ENCODE measurements around the gene WDR49. TPM values are rescaled to one million over a fixed set of nuclear protein-coding genes. Genes with fewer than 3 reads are reported as not detected.
"Not testable (repeated sequence)": the region's sequence is repeated elsewhere in the genome, so short reads cannot be mapped to it uniquely, and the experiment has no call there.

Gene WDR49
- total and polyA plus RNA-seq, 3 experiments from 2014 or later, result 0.35 to 0.74 TPM; not detected in 1

DNA sequence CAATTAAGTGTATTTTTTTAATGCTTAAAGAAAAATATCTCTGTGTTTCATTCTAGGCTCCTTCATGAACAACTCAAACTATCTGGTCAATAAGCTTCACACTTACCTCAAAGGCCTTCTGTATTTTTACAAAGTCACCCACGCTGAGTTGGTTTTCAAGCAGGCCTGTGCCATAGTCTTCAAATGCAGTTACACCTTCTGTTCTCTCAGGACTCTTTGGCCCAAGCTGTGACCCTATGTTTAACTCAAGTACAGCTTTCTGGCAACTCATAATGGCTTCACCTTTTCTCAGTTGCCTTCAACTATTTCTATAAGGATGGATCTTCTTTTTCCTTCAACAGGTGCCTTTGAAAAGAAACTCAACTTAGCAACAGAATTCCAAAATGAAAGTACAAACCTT lies 587 bp downstream of the WDR49 start:
- Histone ChIP-seq H3K27me3 (ENCODE audit: insufficient read depth, low read length, poor library complexity, severe bottlenecking) (no peaks in the 10 kb centered on the region), H3K27ac (ENCODE audit: low read depth, low read length) (no peak overlapping the region), H3K9me3 (ENCODE audit: low read length) (no peaks in the 10 kb centered on the region), H3K4me3 (ENCODE audit: low read length) (no peak overlapping the region), H3K36me3 (ENCODE audit: insufficient read depth, low read length) (no peaks in the 10 kb centered on the region), H3K4me1 (ENCODE audit: insufficient read depth, low read length) (no peaks in the 10 kb centered on the region)
- Mint-ChIP-seq H3K4me1 (peaks cover 6 to 14% (median 7%) of the 10 kb centered on the region in 3 donors), H3K36me3 (peaks cover 0 to 2% (median 0%) of the 10 kb centered on the region in 3 donors), H3K4me3 (no peak overlapping the region), H3K27me3 (peaks cover 4 to 11% of the 10 kb centered on the region in 2 donors), H3K27ac (no peak overlapping the region), H3K9me3 (no peaks in the 10 kb centered on the region)
- DNase-seq, result no peak
- POLR2A ChIA-PET, result no interaction called here
- CTCF ChIA-PET, result no interaction called here

DNA sequence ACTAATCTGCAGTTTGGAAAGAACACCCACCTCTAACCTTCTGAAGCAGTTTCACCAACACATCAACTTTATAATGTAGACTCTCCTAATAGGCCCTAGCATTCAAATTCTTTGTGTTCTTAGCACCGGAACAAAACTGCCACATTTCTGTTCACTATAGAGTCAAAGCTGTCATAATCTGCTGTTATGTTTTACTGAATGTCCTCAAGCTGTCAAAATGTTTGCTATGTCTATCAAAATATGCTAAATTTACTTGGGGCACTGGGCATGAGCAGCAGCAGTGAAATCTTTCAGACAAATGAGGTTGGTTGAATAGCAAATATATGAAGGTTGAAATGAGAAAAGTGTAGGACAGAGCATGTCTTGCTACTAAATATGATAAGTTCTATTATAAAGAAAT lies 1.9 kb downstream of the WDR49 start:
- H3K4me3 Mint-ChIP-seq, result no peak overlapping the region
- H3K27ac Mint-ChIP-seq, result no peak overlapping the region
- CTCF ChIA-PET, result no interaction called here

DNA sequence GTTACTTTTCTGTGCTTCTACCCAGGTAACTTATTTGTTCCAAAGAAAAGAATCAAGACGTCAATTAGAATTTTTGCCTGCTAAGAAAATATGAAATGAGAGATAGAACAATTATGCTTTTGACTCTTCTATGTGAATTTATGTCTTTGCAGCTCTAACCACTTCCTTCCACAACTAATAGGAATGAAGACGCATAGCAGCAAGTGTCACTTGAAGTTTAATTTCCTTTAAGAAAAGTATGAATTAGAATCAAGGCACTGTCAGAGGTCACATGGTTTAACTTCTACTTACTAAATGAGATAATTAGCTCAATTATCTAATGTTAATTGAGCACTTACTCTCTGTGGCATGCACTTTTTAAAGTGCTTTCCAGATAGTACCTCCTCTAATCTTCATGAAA lies 3.3 kb downstream of the WDR49 start:
- Histone ChIP-seq H3K9me3 (ENCODE audit: low read length) (no peaks in the 10 kb centered on the region), H3K36me3 (ENCODE audit: insufficient read depth, low read length) (no peaks in the 10 kb centered on the region), H3K27ac (ENCODE audit: low read depth, low read length) (no peak overlapping the region), H3K4me1 (ENCODE audit: insufficient read depth, low read length) (no peaks in the 10 kb centered on the region), H3K27me3 (ENCODE audit: insufficient read depth, low read length, poor library complexity, severe bottlenecking) (no peaks in the 10 kb centered on the region), H3K4me3 (ENCODE audit: low read length) (no peak overlapping the region)
- no peak overlapping the region for H3K4me3 Mint-ChIP-seq
- ChIA-PET CTCF (no interaction called here), POLR2A (no interaction called here)
- peaks cover 2 to 6% (median 3%) of the 10 kb centered on the region in 5 donors for H3K9me3 Mint-ChIP-seq
- H3K36me3 Mint-ChIP-seq, result peaks cover 0 to 2% (median 2%) of the 10 kb centered on the region in 3 donors
- peaks cover 0 to 1% of the 10 kb centered on the region in 2 donors for H3K27me3 Mint-ChIP-seq
- peaks cover 6 to 14% (median 7%) of the 10 kb centered on the region in 3 donors for H3K4me1 Mint-ChIP-seq
- H3K27ac Mint-ChIP-seq, result no peak overlapping the region
- no peak for DNase-seq

More for the DNA sequence above, 1.9 kb downstream of the WDR49 start:
- POLR2A ChIA-PET, result no interaction called here
- Mint-ChIP-seq H3K36me3 (peaks cover 0 to 2% (median 0%) of the 10 kb centered on the region in 3 donors), H3K9me3 (no peaks in the 10 kb centered on the region), H3K4me1 (peaks cover 6 to 14% (median 7%) of the 10 kb centered on the region in 3 donors), H3K27me3 (peaks cover 3 to 5% of the 10 kb centered on the region in 2 donors)
- Histone ChIP-seq H3K27me3 (ENCODE audit: insufficient read depth, low read length, poor library complexity, severe bottlenecking) (no peaks in the 10 kb centered on the region), H3K27ac (ENCODE audit: low read depth, low read length) (no peak overlapping the region), H3K9me3 (ENCODE audit: low read length) (no peaks in the 10 kb centered on the region), H3K36me3 (ENCODE audit: insufficient read depth, low read length) (no peaks in the 10 kb centered on the region), H3K4me3 (ENCODE audit: low read length) (no peak overlapping the region), H3K4me1 (ENCODE audit: insufficient read depth, low read length) (no peaks in the 10 kb centered on the region)
- DNase-seq, result no peak

DNA sequence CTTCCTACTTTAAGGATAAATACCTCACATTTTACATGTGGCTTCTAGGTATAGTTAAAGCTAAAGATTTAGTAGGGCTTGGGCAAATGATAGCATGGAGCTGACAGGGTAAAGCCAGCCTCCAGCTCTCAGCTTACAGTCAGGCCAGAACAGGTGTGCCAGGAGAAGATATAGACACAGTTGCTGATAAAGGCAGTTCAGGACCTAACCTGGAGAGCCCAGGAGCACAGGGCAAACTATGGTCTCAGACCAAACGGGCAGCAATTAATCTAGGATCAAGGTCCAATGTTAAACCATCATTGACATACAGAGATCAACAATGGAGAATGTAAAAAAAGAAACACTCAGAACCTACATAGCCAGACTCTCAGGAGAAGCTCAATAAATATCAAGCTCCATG lies 4.0 kb downstream of the WDR49 start:
- Mint-ChIP-seq H3K27ac (no peak overlapping the region), H3K27me3 (peaks cover 0 to 1% of the 10 kb centered on the region in 2 donors), H3K9me3 (peaks cover 3 to 7% (median 4%) of the 10 kb centered on the region in 5 donors), H3K4me3 (no peak overlapping the region), H3K4me1 (peaks cover 6 to 14% (median 7%) of the 10 kb centered on the region in 3 donors), H3K36me3 (peaks cover 0 to 3% (median 0%) of the 10 kb centered on the region in 3 donors)
- Histone ChIP-seq H3K9me3 (ENCODE audit: low read length) (no peaks in the 10 kb centered on the region), H3K4me1 (ENCODE audit: insufficient read depth, low read length) (no peaks in the 10 kb centered on the region), H3K36me3 (ENCODE audit: insufficient read depth, low read length) (no peaks in the 10 kb centered on the region), H3K27me3 (ENCODE audit: insufficient read depth, low read length, poor library complexity, severe bottlenecking) (no peaks in the 10 kb centered on the region), H3K27ac (ENCODE audit: low read depth, low read length) (no peak overlapping the region), H3K4me3 (ENCODE audit: low read length) (no peak overlapping the region)
- ChIA-PET POLR2A (no interaction called here), CTCF (no interaction called here)
- DNase-seq, result no peak

DNA sequence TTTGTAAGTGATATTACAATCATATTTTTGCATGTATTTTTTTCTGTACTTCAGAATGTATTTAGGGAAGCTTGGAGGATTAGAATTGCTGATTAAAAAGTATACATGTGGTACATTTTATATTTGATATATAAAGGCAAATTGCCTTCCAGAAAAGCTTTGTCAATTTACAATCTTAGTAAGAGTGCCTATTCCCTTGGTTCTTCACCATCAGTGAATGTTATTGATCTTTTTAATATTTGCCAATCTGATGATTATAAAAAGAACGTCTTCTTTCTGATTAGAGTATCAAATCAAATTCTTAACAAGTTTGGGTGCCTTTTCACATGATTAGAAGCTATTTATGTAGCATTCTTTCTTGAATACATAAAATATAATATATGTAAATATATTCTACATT lies 9.1 kb downstream of the WDR49 start:
- H3K27me3 ChIP-seq (ENCODE audit: insufficient read depth, low read length, poor library complexity, severe bottlenecking), result no peaks in the 10 kb centered on the region
- Mint-ChIP-seq H3K27ac (no peak overlapping the region), H3K4me3 (no peak overlapping the region), H3K4me1 (peaks cover 0 to 2% (median 0%) of the 10 kb centered on the region in 3 donors), H3K36me3 (peaks cover 0 to 9% (median 0%) of the 10 kb centered on the region in 3 donors), H3K27me3 (peaks cover 1 to 11% of the 10 kb centered on the region in 2 donors), H3K9me3 (peaks cover 8 to 20% (median 12%) of the 10 kb centered on the region in 5 donors)
- ChIA-PET CTCF (no interaction called here), POLR2A (no interaction called here)
- no peaks in the 10 kb centered on the region for H3K36me3 ChIP-seq (ENCODE audit: insufficient read depth, low read length)
- no peak for DNase-seq
- H3K27ac ChIP-seq (ENCODE audit: low read depth, low read length), result no peak overlapping the region
- H3K4me3 ChIP-seq (ENCODE audit: low read length), result no peak overlapping the region
- H3K4me1 ChIP-seq (ENCODE audit: insufficient read depth, low read length), result no peaks in the 10 kb centered on the region
- no peaks in the 10 kb centered on the region for H3K9me3 ChIP-seq (ENCODE audit: low read length)

DNA sequence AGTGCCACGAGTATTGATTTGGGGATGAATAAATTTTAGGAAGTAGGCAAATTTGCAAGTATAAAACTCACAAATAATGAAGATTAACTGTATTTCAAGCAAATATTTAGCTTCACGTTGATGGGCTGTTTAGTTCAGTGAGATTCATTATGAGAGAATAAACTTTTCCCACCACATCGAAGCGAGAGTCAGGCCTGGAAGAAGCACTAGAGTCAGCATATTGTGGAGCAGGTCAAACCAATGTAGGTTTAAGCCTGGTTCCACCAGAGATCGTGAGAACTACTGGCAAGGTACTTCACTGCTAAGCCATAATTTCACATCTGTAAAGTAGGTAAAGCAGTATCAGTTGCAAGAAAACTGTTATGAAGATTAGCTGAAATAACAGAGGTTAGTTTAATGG lies 22.3 kb downstream of the WDR49 start:
- CTCF ChIA-PET, result no interaction called here
- Histone ChIP-seq H3K27me3 (ENCODE audit: insufficient read depth, low read length, poor library complexity, severe bottlenecking) (no peaks in the 10 kb centered on the region), H3K4me1 (ENCODE audit: insufficient read depth, low read length) (no peaks in the 10 kb centered on the region), H3K9me3 (ENCODE audit: low read length) (no peaks in the 10 kb centered on the region), H3K27ac (ENCODE audit: low read depth, low read length) (no peak overlapping the region), H3K36me3 (ENCODE audit: insufficient read depth, low read length) (no peaks in the 10 kb centered on the region), H3K4me3 (ENCODE audit: low read length) (no peak overlapping the region)
- no peak for DNase-seq
- Mint-ChIP-seq H3K4me1 (no peaks in the 10 kb centered on the region), H3K4me3 (no peak overlapping the region), H3K27ac (no peak overlapping the region), H3K36me3 (no peaks in the 10 kb centered on the region), H3K9me3 (peaks cover 0 to 2% (median 0%) of the 10 kb centered on the region in 5 donors), H3K27me3 (peaks cover 1 to 6% of the 10 kb centered on the region in 2 donors)
- POLR2A ChIA-PET, result no interaction called here

DNA sequence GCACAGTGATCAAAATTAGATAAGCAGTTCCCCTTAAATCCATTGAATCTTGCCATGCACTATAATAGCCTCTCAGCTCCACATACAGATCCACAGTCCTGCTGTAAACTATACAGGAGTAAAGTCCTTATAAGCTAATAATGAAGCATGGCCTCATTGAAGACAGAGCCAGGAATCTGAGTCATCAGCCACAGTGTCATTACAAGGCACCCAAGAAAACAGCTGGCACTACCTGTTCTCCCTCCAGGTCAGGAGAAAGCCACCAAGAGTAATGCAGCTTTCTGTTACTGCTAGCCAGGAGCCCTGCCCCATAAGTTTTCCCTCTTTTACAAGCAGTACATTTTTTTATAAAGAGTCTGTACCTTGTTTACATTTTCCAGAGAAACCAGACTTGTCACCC lies 27.3 kb downstream of the WDR49 start:
- H3K36me3 ChIP-seq (ENCODE audit: insufficient read depth, low read length), result no peaks in the 10 kb centered on the region
- Mint-ChIP-seq H3K27ac (no peak overlapping the region), H3K4me1 (no peaks in the 10 kb centered on the region), H3K36me3 (no peaks in the 10 kb centered on the region), H3K9me3 (peaks cover 0 to 2% (median 0%) of the 10 kb centered on the region in 5 donors), H3K4me3 (no peak overlapping the region), H3K27me3 (peaks cover 2 to 3% of the 10 kb centered on the region in 2 donors)
- ChIA-PET CTCF (no interaction called here), POLR2A (no interaction called here)
- no peak overlapping the region for H3K27ac ChIP-seq (ENCODE audit: low read depth, low read length)
- DNase-seq, result no peak
- H3K4me3 ChIP-seq (ENCODE audit: low read length), result no peak overlapping the region
- H3K4me1 ChIP-seq (ENCODE audit: insufficient read depth, low read length), result no peaks in the 10 kb centered on the region
- no peaks in the 10 kb centered on the region for H3K9me3 ChIP-seq (ENCODE audit: low read length)
- no peaks in the 10 kb centered on the region for H3K27me3 ChIP-seq (ENCODE audit: insufficient read depth, low read length, poor library complexity, severe bottlenecking)

DNA sequence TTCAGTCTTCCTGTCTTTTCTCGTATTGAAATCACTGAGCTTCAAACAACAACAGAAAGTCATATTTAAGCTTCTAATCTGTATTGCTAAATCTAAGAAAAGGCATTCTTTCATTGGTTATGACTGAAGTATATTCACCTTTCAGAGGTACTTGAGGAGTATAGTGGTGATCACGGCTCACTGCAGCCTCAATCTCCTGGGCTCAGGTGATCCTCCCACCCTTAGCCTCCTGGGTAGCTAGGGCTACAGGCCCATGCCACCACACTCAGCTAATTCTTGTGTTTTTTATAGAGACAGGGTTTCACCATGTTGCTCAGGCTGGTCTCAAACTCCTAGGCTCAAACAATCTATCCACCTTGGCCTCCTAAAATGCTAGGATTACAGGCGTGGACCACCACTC lies 38.7 kb downstream of the WDR49 start:
- Mint-ChIP-seq H3K27ac (no peak overlapping the region), H3K36me3 (no peaks in the 10 kb centered on the region), H3K9me3 (no peaks in the 10 kb centered on the region), H3K4me3 (no peak overlapping the region), H3K4me1 (no peaks in the 10 kb centered on the region), H3K27me3 (peaks cover 2 to 21% of the 10 kb centered on the region in 2 donors)
- no peaks in the 10 kb centered on the region for H3K4me1 ChIP-seq (ENCODE audit: insufficient read depth, low read length)
- no peak overlapping the region for H3K27ac ChIP-seq (ENCODE audit: low read depth, low read length)
- ChIA-PET POLR2A (no interaction called here), CTCF (no interaction called here)
- H3K4me3 ChIP-seq (ENCODE audit: low read length), result no peak overlapping the region
- DNase-seq, result no peak
- H3K27me3 ChIP-seq (ENCODE audit: insufficient read depth, low read length, poor library complexity, severe bottlenecking), result no peaks in the 10 kb centered on the region
- no peaks in the 10 kb centered on the region for H3K9me3 ChIP-seq (ENCODE audit: low read length)
- no peaks in the 10 kb centered on the region for H3K36me3 ChIP-seq (ENCODE audit: insufficient read depth, low read length)

DNA sequence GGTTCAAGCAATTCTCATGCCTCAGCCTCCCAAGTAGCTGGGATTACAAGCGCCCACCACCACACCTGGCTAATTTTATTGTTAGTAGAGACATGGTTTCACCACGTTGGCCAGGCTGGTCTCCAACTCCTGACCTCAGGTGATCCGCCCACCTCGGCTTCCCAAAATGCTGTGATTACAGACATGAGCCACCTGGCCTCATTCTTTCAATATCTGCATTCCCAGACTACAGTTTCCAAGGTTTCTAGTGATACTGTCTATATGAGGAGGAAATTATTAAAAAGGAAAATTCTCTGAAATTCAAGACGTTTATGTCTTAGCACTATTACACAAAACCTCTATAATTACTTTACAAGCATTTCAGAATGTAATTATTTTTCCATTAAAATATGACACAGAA lies 39.5 kb downstream of the WDR49 start:
- peak overlapping the region in 1 of 7 donors; percentile 52 for H3K4me3 Mint-ChIP-seq
- H3K9me3 ChIP-seq (ENCODE audit: low read length); DNase-seq; H3K27ac Mint-ChIP-seq; H3K4me1 ChIP-seq (ENCODE audit: insufficient read depth, low read length); H3K36me3 Mint-ChIP-seq; H3K9me3 Mint-ChIP-seq; H3K4me3 ChIP-seq (ENCODE audit: low read length); H3K4me1 Mint-ChIP-seq; POLR2A ChIA-PET; H3K27me3 ChIP-seq (ENCODE audit: insufficient read depth, low read length, poor library complexity, severe bottlenecking); CTCF ChIA-PET; H3K27ac ChIP-seq (ENCODE audit: low read depth, low read length); H3K36me3 ChIP-seq (ENCODE audit: insufficient read depth, low read length): not testable (repeated sequence)
- peaks cover 2 to 24% of the 10 kb centered on the region in 2 donors for H3K27me3 Mint-ChIP-seq

Data from CD8-positive, alpha-beta memory T cell (primary cell).